ENCODE data around the gene USH2A. TPM values are rescaled to one million over a fixed set of nuclear protein-coding genes. Genes with fewer than 3 reads are reported as not detected.

The USH2A gene
- total RNA-seq, 4 donors from 2014 or later, result 0.39 TPM; not detected in 3

DNA sequence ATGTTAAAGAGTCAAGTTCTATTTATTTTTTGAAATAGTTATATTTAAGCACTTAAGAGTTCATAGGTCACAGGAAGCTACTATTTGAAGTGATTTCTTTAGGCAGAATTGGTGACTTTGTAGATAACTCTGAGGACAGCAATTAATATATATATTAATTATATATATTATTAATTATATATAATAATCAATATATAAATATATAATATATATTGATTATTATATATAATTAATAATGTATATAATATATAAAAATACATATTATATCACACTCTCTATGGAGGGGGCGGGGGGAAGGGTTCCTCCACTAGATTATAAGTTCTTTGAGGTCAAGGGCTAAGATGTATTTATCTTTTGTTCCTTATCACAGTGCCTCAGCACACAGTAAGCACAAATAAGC lies 547.5 kb downstream of the USH2A start:
- TF ChIP-seq POLR2A (IDR thresholded peaks at IDR 0.05) (no peak), CTCF (IDR thresholded peaks at IDR 0.05) (no peak), POLR2AphosphoS5 (IDR thresholded peaks at IDR 0.05) (no peak), EP300 (IDR thresholded peaks at IDR 0.05) (no peak)
- WGBS, 2 donors (ENCODE audit: low coverage in 1 of 2), result 84 to 100% methylated on average over 1 of the region's 1 CpG
- H3K36me3 ChIP-seq, result no peaks in the 10 kb centered on the region
- no peaks in the 10 kb centered on the region for H3K9me3 ChIP-seq
- no peaks in the 10 kb centered on the region for H3K4me1 ChIP-seq
- H3K27ac ChIP-seq, result no peak overlapping the region
- no peak for ATAC-seq
- no peaks in the 10 kb centered on the region for H3K27me3 ChIP-seq
- H3K4me3 ChIP-seq, result no peak overlapping the region

- H3K36me3 ChIP-seq, result no peaks in the 10 kb centered on the region
- no peak for TF ChIP-seq EP300 (IDR thresholded peaks at IDR 0.05)
- TF ChIP-seq POLR2A (IDR thresholded peaks at IDR 0.05), result no peak
- no peak for TF ChIP-seq POLR2AphosphoS5 (IDR thresholded peaks at IDR 0.05)
- no peak for TF ChIP-seq CTCF (IDR thresholded peaks at IDR 0.05)
- no peaks in the 10 kb centered on the region for H3K9me3 ChIP-seq
- ATAC-seq, result no peak
- WGBS, 2 donors (ENCODE audit: low coverage in 1 of 2), result 48 to 71% methylated on average over 3 of the region's 3 CpGs
- no peak overlapping the region for H3K4me3 ChIP-seq
- H3K27me3 ChIP-seq, result no peaks in the 10 kb centered on the region
- no peak overlapping the region for H3K27ac ChIP-seq
- no peaks in the 10 kb centered on the region for H3K4me1 ChIP-seq
Observed at GRCh38 chr1:215875236-215875635, 548.0 kb downstream of the USH2A start.

GRCh38 chr1:215872658-215873057 lies 550.6 kb downstream of the USH2A start:
- Histone ChIP-seq H3K4me3 (no peak overlapping the region), H3K9me3 (no peaks in the 10 kb centered on the region), H3K4me1 (no peaks in the 10 kb centered on the region), H3K36me3 (no peaks in the 10 kb centered on the region), H3K27ac (no peak overlapping the region), H3K27me3 (no peaks in the 10 kb centered on the region)
- no peak for ATAC-seq
- WGBS, 2 donors (ENCODE audit: low coverage in 1 of 2), result 52% methylated on average over 3 of the region's 3 CpGs; no CpG with 5 or more reads in 1 of the 2 donors
- TF ChIP-seq POLR2A (IDR thresholded peaks at IDR 0.05) (no peak), POLR2AphosphoS5 (IDR thresholded peaks at IDR 0.05) (no peak)

DNA sequence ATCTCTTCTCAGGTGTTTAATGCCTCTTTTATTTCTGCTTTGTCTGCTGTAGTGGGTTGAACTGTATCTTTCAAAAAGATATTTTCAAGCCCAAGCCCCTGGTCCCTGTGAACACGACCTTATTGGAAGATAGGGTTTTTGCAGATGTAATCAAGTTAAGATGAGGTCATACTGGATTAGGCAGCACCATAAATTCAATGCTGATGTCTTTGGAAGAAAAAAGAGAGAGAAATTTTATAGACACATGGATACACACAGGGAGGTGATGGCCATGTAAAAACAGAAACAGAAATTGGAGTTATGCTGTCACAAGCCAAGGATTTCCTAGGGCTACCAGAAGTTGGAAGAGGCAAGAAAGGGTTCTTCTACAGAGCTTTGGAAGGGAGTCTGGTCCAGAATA lies 554.7 kb downstream of the USH2A start:
- no peaks in the 10 kb centered on the region for H3K27me3 ChIP-seq
- ATAC-seq, result no peak
- H3K4me3 ChIP-seq, result no peak overlapping the region
- 55 to 75% methylated on average over 1 of the region's 1 CpG for WGBS, 2 donors (ENCODE audit: low coverage in 1 of 2)
- no peaks in the 10 kb centered on the region for H3K4me1 ChIP-seq
- H3K9me3 ChIP-seq, result no peaks in the 10 kb centered on the region
- TF ChIP-seq POLR2AphosphoS5 (IDR thresholded peaks at IDR 0.05) (no peak), CTCF (IDR thresholded peaks at IDR 0.05) (no peak), EP300 (IDR thresholded peaks at IDR 0.05) (no peak), POLR2A (IDR thresholded peaks at IDR 0.05) (no peak)
- no peak overlapping the region for H3K27ac ChIP-seq
- H3K36me3 ChIP-seq, result no peaks in the 10 kb centered on the region

- TF ChIP-seq POLR2AphosphoS5 (IDR thresholded peaks at IDR 0.05) (no peak), EP300 (IDR thresholded peaks at IDR 0.05) (no peak), CTCF (IDR thresholded peaks at IDR 0.05) (no peak), POLR2A (IDR thresholded peaks at IDR 0.05) (no peak)
- Histone ChIP-seq H3K27ac (no peak overlapping the region), H3K27me3 (no peaks in the 10 kb centered on the region), H3K36me3 (no peaks in the 10 kb centered on the region), H3K4me3 (no peak overlapping the region), H3K4me1 (no peaks in the 10 kb centered on the region), H3K9me3 (no peaks in the 10 kb centered on the region)
- ATAC-seq, result no peak
- 87 to 94% methylated on average over 3 of the region's 3 CpGs for WGBS, 2 donors (ENCODE audit: low coverage in 1 of 2)
Observed at GRCh38 chr1:215865060-215865459, 558.2 kb downstream of the USH2A start.

Data from gastroesophageal sphincter (tissue), 4 donors.